ENCODE results near the gene PNLDC1. TPM values are rescaled to one million over a fixed set of nuclear protein-coding genes. Genes with fewer than 3 reads are reported as not detected.
"Not testable (repeated sequence)": the region's sequence is repeated elsewhere in the genome, so short reads cannot be mapped to it uniquely, and the experiment has no call there.

Gene PNLDC1
- total RNA-seq, 2 donors from 2014 or later = 0.74 to 0.82 TPM

GRCh38 chr6:159837511-159837910 lies 37.4 kb downstream of the PNLDC1 start:
- H3K27ac Mint-ChIP-seq = no peak overlapping the region
- H3K36me3 Mint-ChIP-seq (ENCODE audit: low read depth) = no peaks in the 10 kb centered on the region
- no peak for ATAC-seq (replicated peaks)
- no peak overlapping the region for H3K4me3 Mint-ChIP-seq
- H3K4me1 Mint-ChIP-seq = peaks cover 4% of the 10 kb centered on the region
- H3K9me3 Mint-ChIP-seq = no peaks in the 10 kb centered on the region
- H3K27me3 Mint-ChIP-seq = peaks cover 13% of the 10 kb centered on the region

DNA sequence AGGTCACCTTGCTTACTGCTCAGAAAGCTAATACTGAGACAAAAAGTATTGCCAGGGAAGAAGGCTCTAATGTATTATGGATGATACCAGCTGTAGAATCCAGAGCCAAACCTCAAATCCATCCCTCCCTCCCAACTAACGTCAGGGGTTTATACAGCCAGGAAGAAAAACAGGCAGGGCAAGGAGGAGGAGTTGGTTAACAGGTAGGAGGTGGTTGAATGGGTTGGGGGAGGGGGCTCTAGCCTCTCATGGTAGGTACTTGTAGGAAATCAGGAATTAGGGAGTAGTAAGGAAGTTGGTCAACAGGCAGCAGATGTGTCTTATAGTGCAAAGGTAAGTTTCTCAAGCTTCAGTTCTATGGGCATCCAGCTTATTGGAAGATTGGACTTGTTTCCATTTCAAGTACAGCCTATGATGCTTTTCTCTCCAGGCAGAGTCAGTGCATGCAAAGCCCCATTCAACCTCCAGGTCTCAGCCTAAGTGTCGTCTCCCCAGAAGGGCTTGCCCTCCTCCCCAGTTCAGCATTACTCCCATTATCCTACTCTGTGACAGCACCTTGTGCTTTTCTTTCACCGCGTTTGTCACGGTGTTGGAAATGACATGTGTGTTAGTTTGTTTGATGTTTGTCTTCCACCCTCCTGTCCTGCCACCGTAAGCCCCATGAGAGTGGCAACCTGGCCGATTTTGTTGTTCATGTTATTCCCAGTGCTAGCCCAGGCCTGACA lies 38.1 kb downstream of the PNLDC1 start:
- no peak overlapping the region for H3K4me3 Mint-ChIP-seq
- no peak for ATAC-seq (replicated peaks)
- no peaks in the 10 kb centered on the region for H3K36me3 Mint-ChIP-seq (ENCODE audit: low read depth)
- no peaks in the 10 kb centered on the region for H3K9me3 Mint-ChIP-seq
- peaks cover 13% of the 10 kb centered on the region for H3K27me3 Mint-ChIP-seq
- H3K27ac Mint-ChIP-seq = no peak overlapping the region
- peaks cover 4% of the 10 kb centered on the region for H3K4me1 Mint-ChIP-seq

GRCh38 chr6:159842035-159842434 lies 42.0 kb downstream of the PNLDC1 start:
- H3K4me1 Mint-ChIP-seq = peaks cover 4% of the 10 kb centered on the region
- peaks cover 13% of the 10 kb centered on the region for H3K27me3 Mint-ChIP-seq
- no peaks in the 10 kb centered on the region for H3K36me3 Mint-ChIP-seq (ENCODE audit: low read depth)
- no peak overlapping the region for H3K27ac Mint-ChIP-seq
- H3K9me3 Mint-ChIP-seq = no peaks in the 10 kb centered on the region
- no peak overlapping the region for H3K4me3 Mint-ChIP-seq
- ATAC-seq (replicated peaks) = no peak

DNA sequence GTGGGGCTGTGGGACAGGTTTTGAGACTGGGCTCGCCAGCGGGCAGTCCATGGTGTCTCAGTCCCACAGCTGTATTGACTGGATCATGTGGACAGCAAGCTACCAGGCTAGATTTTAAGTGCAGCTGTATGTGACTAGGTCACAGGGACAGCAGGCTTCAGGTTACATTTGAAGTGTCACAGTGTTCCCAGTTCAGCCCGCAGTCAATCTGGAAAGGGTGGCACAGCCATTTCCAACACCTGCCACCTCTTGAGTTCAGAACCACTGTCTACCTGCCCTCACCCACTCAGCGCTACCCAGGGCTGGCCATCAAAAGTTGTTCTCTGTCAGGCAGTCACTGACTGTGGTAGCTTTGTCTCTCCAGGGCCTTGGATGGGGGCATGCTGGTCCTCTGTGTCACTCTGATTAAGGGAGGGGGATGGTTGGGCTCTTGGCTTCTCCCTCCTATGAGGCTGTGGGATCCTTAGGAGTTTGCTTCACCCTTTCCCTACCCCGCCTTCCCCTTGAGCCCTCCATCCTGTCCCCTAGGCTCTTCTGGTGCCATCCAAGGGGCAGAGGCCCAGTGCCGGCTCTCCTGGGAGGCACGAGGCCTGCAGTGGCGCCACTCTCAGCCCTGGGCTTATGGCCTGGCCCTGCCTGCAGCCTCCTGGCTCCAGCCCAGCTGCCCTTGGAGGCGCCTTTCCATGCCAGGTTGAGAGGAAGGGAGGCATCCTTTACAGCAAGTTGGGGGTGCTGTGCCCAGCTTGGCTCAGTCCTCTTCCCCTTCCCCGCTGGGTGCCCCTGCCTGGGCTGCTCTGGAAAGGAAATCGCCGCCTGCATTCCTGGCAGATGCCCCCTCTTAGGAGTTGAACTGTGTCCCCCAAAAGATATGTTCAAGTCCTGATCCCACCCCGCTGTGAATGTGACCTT lies 44.9 kb downstream of the PNLDC1 start:
- Mint-ChIP-seq H3K36me3 (ENCODE audit: low read depth) (no peaks in the 10 kb centered on the region), H3K4me1 (peaks cover 4% of the 10 kb centered on the region), H3K9me3 (no peaks in the 10 kb centered on the region), H3K27ac (no peak overlapping the region), H3K4me3 (no peak overlapping the region), H3K27me3 (peaks cover 12% of the 10 kb centered on the region)
- no peak for ATAC-seq (replicated peaks)

- not testable (repeated sequence) for ATAC-seq (replicated peaks); H3K4me3 Mint-ChIP-seq; H3K4me1 Mint-ChIP-seq; H3K27ac Mint-ChIP-seq; H3K27me3 Mint-ChIP-seq; H3K9me3 Mint-ChIP-seq; H3K36me3 Mint-ChIP-seq (ENCODE audit: low read depth)
These were observed 48.5 kb downstream of the PNLDC1 start for GRCh38 chr6:159848552-159848951.

DNA sequence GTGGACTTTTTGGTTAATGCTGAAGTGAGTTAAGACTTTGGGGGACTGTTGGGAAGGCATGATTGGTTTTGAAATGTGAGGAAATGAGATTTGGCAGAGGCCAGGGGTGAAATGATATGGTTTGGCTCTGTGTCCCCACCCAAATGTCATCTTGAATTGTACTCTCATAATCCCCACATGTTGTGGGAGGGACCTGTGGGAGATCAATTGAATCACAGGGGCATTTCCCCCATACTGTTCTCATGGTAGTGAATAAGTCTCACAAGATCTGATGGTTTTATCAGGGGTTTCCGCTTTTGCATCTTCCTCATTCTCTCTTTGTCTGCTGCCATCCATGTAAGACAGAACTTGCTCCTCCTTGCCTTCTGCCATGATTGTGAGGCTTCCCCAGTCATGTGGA lies 49.8 kb downstream of the PNLDC1 start:
- H3K27me3 Mint-ChIP-seq; ATAC-seq (replicated peaks); H3K4me1 Mint-ChIP-seq; H3K9me3 Mint-ChIP-seq; H3K27ac Mint-ChIP-seq; H3K36me3 Mint-ChIP-seq (ENCODE audit: low read depth); H3K4me3 Mint-ChIP-seq: not testable (repeated sequence)

DNA sequence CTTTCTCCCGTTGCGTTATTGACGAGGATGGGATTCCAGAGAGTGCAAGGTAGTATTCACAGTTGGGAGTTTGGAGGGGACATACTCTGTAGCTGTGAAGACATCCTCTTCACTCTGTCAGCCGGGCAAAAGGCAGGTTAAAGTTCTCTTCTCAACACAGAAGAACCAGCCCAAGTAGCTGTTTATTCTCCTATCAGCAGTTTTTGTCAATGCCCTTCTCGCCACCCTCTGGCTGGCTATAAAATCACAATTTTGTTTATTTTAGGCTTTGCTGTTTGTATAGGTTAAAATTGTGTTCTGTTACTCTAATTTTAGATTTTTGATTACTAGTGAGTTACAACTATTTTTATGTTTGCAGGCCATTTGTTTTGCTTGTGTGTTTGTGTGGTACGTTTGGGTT lies 52.8 kb downstream of the PNLDC1 start:
- no peak for ATAC-seq (replicated peaks)
- Mint-ChIP-seq H3K27ac (no peak overlapping the region), H3K27me3 (peaks cover 11% of the 10 kb centered on the region), H3K36me3 (ENCODE audit: low read depth) (no peaks in the 10 kb centered on the region), H3K9me3 (peaks cover 10% of the 10 kb centered on the region), H3K4me3 (no peak overlapping the region), H3K4me1 (no peaks in the 10 kb centered on the region)

DNA sequence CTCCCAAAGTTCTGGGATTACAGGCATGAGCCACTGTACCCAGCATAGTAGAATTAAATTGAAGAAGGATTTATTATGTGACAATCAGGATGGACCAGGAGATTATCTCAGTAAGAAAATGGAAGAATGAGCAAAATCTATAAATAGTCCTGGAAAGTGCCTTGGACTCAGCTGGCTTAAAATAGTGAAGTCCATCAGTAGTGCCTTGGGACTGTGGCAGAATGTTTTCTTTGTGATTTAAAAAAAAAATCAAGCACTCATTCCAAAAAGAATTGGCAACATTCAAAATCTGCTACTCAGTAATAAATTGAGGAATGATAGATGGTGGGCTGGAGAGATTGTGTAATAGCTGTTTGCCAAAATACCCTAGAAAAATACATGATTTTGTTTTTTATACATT lies 53.7 kb downstream of the PNLDC1 start:
- Mint-ChIP-seq H3K4me1 (no peaks in the 10 kb centered on the region), H3K4me3 (no peak overlapping the region), H3K36me3 (ENCODE audit: low read depth) (no peaks in the 10 kb centered on the region), H3K9me3 (peaks cover 10% of the 10 kb centered on the region), H3K27ac (no peak overlapping the region), H3K27me3 (peaks cover 13% of the 10 kb centered on the region)
- ATAC-seq (replicated peaks) = no peak

GRCh38 chr6:159854959-159855358 lies 54.9 kb downstream of the PNLDC1 start:
- ATAC-seq (replicated peaks) = no peak
- H3K27ac Mint-ChIP-seq = no peak overlapping the region
- H3K27me3 Mint-ChIP-seq = peaks cover 16% of the 10 kb centered on the region
- H3K36me3 Mint-ChIP-seq (ENCODE audit: low read depth) = no peaks in the 10 kb centered on the region
- H3K4me1 Mint-ChIP-seq = no peaks in the 10 kb centered on the region
- peaks cover 10% of the 10 kb centered on the region for H3K9me3 Mint-ChIP-seq
- H3K4me3 Mint-ChIP-seq = no peak overlapping the region

DNA sequence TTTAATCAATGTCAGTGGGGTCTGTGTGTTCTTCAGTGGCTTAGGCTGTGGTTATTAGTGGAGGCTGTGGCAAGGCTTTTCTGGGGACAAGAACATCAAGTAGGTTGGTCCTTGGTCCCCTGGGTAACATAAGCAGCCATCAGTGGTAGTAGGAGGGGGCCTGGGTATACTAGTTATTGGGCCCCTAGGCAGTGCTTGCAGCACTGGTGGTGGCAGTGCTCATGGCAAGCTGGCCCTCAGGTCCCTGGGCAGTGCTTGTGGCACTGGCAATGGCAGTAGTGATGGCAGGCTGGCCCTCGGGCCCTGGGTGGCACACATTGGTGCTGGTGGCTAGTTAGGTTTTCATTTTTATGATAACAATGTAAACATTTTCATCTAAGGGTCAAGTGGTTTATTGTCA lies 58.2 kb downstream of the PNLDC1 start:
- ATAC-seq (replicated peaks) = no peak

GRCh38 chr6:159860482-159860881 lies 60.4 kb downstream of the PNLDC1 start:
- peaks cover 7% of the 10 kb centered on the region for H3K4me1 Mint-ChIP-seq
- no peak for ATAC-seq (replicated peaks)
- H3K27ac Mint-ChIP-seq = no peak overlapping the region
- H3K9me3 Mint-ChIP-seq = peaks cover 10% of the 10 kb centered on the region
- H3K27me3 Mint-ChIP-seq = peaks cover 16% of the 10 kb centered on the region
- H3K4me3 Mint-ChIP-seq = no peak overlapping the region
- no peaks in the 10 kb centered on the region for H3K36me3 Mint-ChIP-seq (ENCODE audit: low read depth)

More for the DNA sequence above, 58.2 kb downstream of the PNLDC1 start:
- Mint-ChIP-seq H3K27me3 (peaks cover 16% of the 10 kb centered on the region), H3K4me1 (peaks cover 7% of the 10 kb centered on the region), H3K9me3 (peaks cover 10% of the 10 kb centered on the region), H3K4me3 (no peak overlapping the region), H3K27ac (no peak overlapping the region), H3K36me3 (ENCODE audit: low read depth) (no peaks in the 10 kb centered on the region)

GRCh38 chr6:159862103-159862502 lies 62.0 kb downstream of the PNLDC1 start:
- peak overlapping the region; percentile 74 for H3K27ac Mint-ChIP-seq
- H3K36me3 Mint-ChIP-seq (ENCODE audit: low read depth) = no peaks in the 10 kb centered on the region
- peaks cover 7% of the 10 kb centered on the region for H3K4me1 Mint-ChIP-seq
- no peak for ATAC-seq (replicated peaks)
- peak overlapping the region; percentile 51 for H3K4me3 Mint-ChIP-seq
- H3K9me3 Mint-ChIP-seq = peaks cover 10% of the 10 kb centered on the region
- H3K27me3 Mint-ChIP-seq = peaks cover 13% of the 10 kb centered on the region

DNA sequence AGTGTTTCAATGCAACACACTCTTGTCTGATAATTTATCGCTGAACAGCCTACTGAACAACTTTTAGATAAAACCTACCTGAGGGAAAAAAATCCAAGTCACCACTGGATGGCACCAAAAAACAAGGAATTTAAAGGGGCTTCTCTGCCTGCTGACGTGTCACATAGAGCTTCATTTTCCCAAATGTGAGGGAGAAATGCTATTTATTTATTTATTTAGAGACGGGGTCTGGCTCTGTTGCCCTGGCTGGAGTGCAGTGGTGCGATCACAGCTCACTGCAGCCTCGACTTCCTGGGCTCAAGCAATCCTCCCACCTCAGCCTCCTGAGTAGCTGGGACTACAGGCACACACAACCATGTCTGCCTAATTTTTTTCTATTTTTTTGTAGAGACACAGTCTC lies 63.3 kb downstream of the PNLDC1 start:
- not testable (repeated sequence) for H3K27me3 Mint-ChIP-seq; H3K36me3 Mint-ChIP-seq (ENCODE audit: low read depth); H3K27ac Mint-ChIP-seq; H3K9me3 Mint-ChIP-seq; H3K4me3 Mint-ChIP-seq; H3K4me1 Mint-ChIP-seq
- peak; percentile 52 for ATAC-seq (replicated peaks)

DNA sequence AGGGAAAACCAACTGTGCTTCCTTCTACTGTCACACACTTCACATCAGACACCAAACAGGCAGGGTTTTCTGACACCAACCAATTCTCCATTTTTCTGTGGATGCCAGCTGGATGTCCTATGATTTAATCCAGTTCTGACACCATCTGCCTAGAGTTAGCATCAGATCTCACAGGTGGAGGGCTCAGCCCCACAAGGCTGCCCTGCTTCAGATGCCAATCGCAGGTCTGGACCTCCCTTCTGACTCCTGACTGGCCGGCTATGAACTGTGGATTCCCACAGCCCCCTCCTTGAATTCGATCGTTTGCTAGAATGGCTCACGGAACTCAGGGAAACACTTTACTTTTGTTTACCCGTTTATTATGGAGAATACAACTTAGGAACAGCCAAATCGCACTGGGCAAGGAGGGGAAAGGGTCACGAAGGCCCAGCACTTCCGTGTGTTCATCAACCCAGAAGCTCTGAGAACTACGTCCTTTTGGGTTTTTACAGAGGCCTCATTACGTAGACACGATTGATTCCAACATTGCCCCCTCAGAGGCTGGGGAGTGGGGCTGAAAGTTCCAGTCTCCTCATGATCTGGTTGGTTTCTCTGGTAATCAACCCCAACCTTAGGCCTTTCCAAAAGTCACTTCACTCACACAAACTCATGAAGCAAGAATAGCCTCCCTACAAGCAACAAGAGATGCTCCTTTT lies 65.3 kb downstream of the PNLDC1 start:
- no peak for ATAC-seq (replicated peaks)
- H3K27me3 Mint-ChIP-seq = no peaks in the 10 kb centered on the region
- H3K4me1 Mint-ChIP-seq = peaks cover 7% of the 10 kb centered on the region
- no peaks in the 10 kb centered on the region for H3K36me3 Mint-ChIP-seq (ENCODE audit: low read depth)
- peaks cover 6% of the 10 kb centered on the region for H3K9me3 Mint-ChIP-seq
- H3K4me3 Mint-ChIP-seq = no peak overlapping the region
- H3K27ac Mint-ChIP-seq = no peak overlapping the region
